Measurements from ENCODE around the gene FRMD1. TPM values are rescaled to one million over a fixed set of nuclear protein-coding genes. Genes with fewer than 3 reads are reported as not detected.

The FRMD1 gene
- total RNA-seq, 1 donor from 2014 or later, result not detected

GRCh38 chr6:168030908-168031307 is 48.1 kb downstream of the FRMD1 start:
- Mint-ChIP-seq H3K4me1 (no peaks in the 10 kb centered on the region), H3K36me3 (ENCODE audit: low read depth) (no peaks in the 10 kb centered on the region), H3K9me3 (no peaks in the 10 kb centered on the region), H3K4me3 (no peak overlapping the region), H3K27me3 (peaks cover 24% of the 10 kb centered on the region), H3K27ac (no peak overlapping the region)
- ATAC-seq (ENCODE audit: low read depth) (no peak), DNase-seq (no peak)
- no peak for TF ChIP-seq CTCF (IDR thresholded peaks at IDR 0.05)
- intact Hi-C loops (cut with micrococcal nuclease), result no loop called here
- CTCF ChIA-PET, result no interaction called here
- POLR2A ChIA-PET, result no interaction called here

- ChIA-PET POLR2A (no interaction called here), CTCF (no interaction called here)
- no peaks in the 10 kb centered on the region for H3K36me3 Mint-ChIP-seq (ENCODE audit: low read depth)
- ATAC-seq (ENCODE audit: low read depth) (no peak), DNase-seq (no peak)
- H3K27me3 Mint-ChIP-seq, result peaks cover 24% of the 10 kb centered on the region
- no peak for TF ChIP-seq CTCF (IDR thresholded peaks at IDR 0.05)
- no peaks in the 10 kb centered on the region for H3K4me1 Mint-ChIP-seq
- no peaks in the 10 kb centered on the region for H3K9me3 Mint-ChIP-seq
- no peak overlapping the region for H3K27ac Mint-ChIP-seq
- intact Hi-C loops (cut with micrococcal nuclease), result no loop called here
- no peak overlapping the region for H3K4me3 Mint-ChIP-seq
Measured at GRCh38 chr6:168030218-168030746, 48.7 kb downstream of the FRMD1 start.

GRCh38 chr6:168029459-168030217 is 49.4 kb downstream of the FRMD1 start:
- intact Hi-C loops (cut with micrococcal nuclease), result no loop called here
- CTCF ChIA-PET, result no interaction called here
- DNase-seq, result no peak
- no peak overlapping the region for H3K4me3 Mint-ChIP-seq
- no peaks in the 10 kb centered on the region for H3K36me3 Mint-ChIP-seq (ENCODE audit: low read depth)
- peaks cover 20% of the 10 kb centered on the region for H3K27me3 Mint-ChIP-seq
- POLR2A ChIA-PET, result no interaction called here
- no peak for TF ChIP-seq CTCF (IDR thresholded peaks at IDR 0.05)
- no peak overlapping the region for H3K27ac Mint-ChIP-seq
- H3K9me3 Mint-ChIP-seq, result no peaks in the 10 kb centered on the region
- ATAC-seq (ENCODE audit: low read depth), result no peak
- H3K4me1 Mint-ChIP-seq, result no peaks in the 10 kb centered on the region

GRCh38 chr6:168028181-168028580 is 50.8 kb downstream of the FRMD1 start:
- no peaks in the 10 kb centered on the region for H3K9me3 Mint-ChIP-seq
- TF ChIP-seq CTCF (IDR thresholded peaks at IDR 0.05), result no peak
- CTCF ChIA-PET, result no interaction called here
- H3K27me3 Mint-ChIP-seq, result peaks cover 16% of the 10 kb centered on the region
- intact Hi-C loops (cut with micrococcal nuclease), result no loop called here
- H3K4me1 Mint-ChIP-seq, result no peaks in the 10 kb centered on the region
- POLR2A ChIA-PET, result no interaction called here
- no peaks in the 10 kb centered on the region for H3K36me3 Mint-ChIP-seq (ENCODE audit: low read depth)
- ATAC-seq (ENCODE audit: low read depth) (no peak), DNase-seq (no peak)
- no peak overlapping the region for H3K27ac Mint-ChIP-seq
- H3K4me3 Mint-ChIP-seq, result no peak overlapping the region

GRCh38 chr6:168027521-168027920 is 51.5 kb downstream of the FRMD1 start:
- TF ChIP-seq CTCF (IDR thresholded peaks at IDR 0.05), result no peak
- CTCF ChIA-PET, result no interaction called here
- intact Hi-C loops (cut with micrococcal nuclease), result no loop called here
- no peaks in the 10 kb centered on the region for H3K36me3 Mint-ChIP-seq (ENCODE audit: low read depth)
- H3K27ac Mint-ChIP-seq, result no peak overlapping the region
- peaks cover 14% of the 10 kb centered on the region for H3K27me3 Mint-ChIP-seq
- H3K4me1 Mint-ChIP-seq, result no peaks in the 10 kb centered on the region
- no peak overlapping the region for H3K4me3 Mint-ChIP-seq
- POLR2A ChIA-PET, result no interaction called here
- ATAC-seq (ENCODE audit: low read depth) (no peak), DNase-seq (no peak)
- H3K9me3 Mint-ChIP-seq, result no peaks in the 10 kb centered on the region

Data from activated B cell treated with CpG ODN at 0.5 μM for 24 hours (primary cell).